ENCODE data around the gene SNX5. TPM values are rescaled to one million over a fixed set of nuclear protein-coding genes. Genes with fewer than 3 reads are reported as not detected.

The SNX5 gene
- total and polyA plus RNA-seq, 2 of the 13 experiments (the other 11 are each of a cell fraction or from before 2014, with no cell fraction given), result 664 to 1,040 TPM

GRCh38 chr20:17966432-17967310, 1.9 kb downstream of the SNX5 start (continued):
- TF ChIP-seq TFDP1 (CRISPR knock-in tag; IDR thresholded peaks at IDR 0.05; ENCODE audit: borderline replicate concordance) (no peak), MTA3 (CRISPR knock-in tag; IDR thresholded peaks at IDR 0.05) (no peak), ZNF629 (CRISPR knock-in tag; conservative IDR thresholded peaks at IDR 0.05) (no peak), CAMTA2 (CRISPR knock-in tag; IDR thresholded peaks at IDR 0.05; ENCODE audit: borderline replicate concordance) (no peak), IKZF4 (CRISPR knock-in tag; IDR thresholded peaks at IDR 0.05; ENCODE audit: borderline replicate concordance, low read depth, not compliant biosample characterization) (no peak), XRCC5 (optimal IDR thresholded peaks at IDR 0.05; ENCODE audit: low read length) (no peak), NR2C2 (CRISPR knock-in tag; IDR thresholded peaks at IDR 0.05; ENCODE audit: borderline replicate concordance) (no peak), ZNF280B (CRISPR knock-in tag; IDR thresholded peaks at IDR 0.05; ENCODE audit: borderline replicate concordance) (no peak), PRPF4 (IDR thresholded peaks at IDR 0.05; ENCODE audit: low read depth, low read length, poor library complexity, severe bottlenecking) (no peak), ZBTB49 (CRISPR knock-in tag; IDR thresholded peaks at IDR 0.05; ENCODE audit: borderline replicate concordance) (no peak), EHMT2 (IDR thresholded peaks at IDR 0.05; ENCODE audit: borderline replicate concordance, low read depth, low read length) (no peak), ZNF562 (CRISPR knock-in tag; IDR thresholded peaks at IDR 0.05; ENCODE audit: borderline replicate concordance) (no peak), PTBP1 (IDR thresholded peaks at IDR 0.05; ENCODE audit: low read depth, low read length, poor library complexity, severe bottlenecking) (no peak), YEATS2 (CRISPR knock-in tag; IDR thresholded peaks at IDR 0.05; ENCODE audit: borderline replicate concordance) (no peak), ZKSCAN8 (CRISPR knock-in tag; IDR thresholded peaks at IDR 0.05; ENCODE audit: borderline replicate concordance) (no peak), ZNF713 (CRISPR knock-in tag; IDR thresholded peaks at IDR 0.05) (no peak), ZNF660 (CRISPR knock-in tag; IDR thresholded peaks at IDR 0.05; ENCODE audit: borderline replicate concordance, low read depth) (no peak), AKAP8 (CRISPR knock-in tag; IDR thresholded peaks at IDR 0.05) (0 out of 2 replicates have a peak, but pooled peaks have one; percentile 9), ZNF552 (CRISPR knock-in tag; IDR thresholded peaks at IDR 0.05; ENCODE audit: borderline replicate concordance) (no peak), NFIC (IDR thresholded peaks at IDR 0.05; ENCODE audit: low read length) (no peak; the same call in 1 of the 2 replicates), MAFF (IDR thresholded peaks at IDR 0.05; ENCODE audit: low read depth, low read length) (peak; percentile 95), GATAD2A (CRISPR knock-in tag; IDR thresholded peaks at IDR 0.05) (no peak), HNRNPUL1 (IDR thresholded peaks at IDR 0.05; ENCODE audit: low read depth, low read length) (no peak), ZBTB1 (CRISPR knock-in tag; IDR thresholded peaks at IDR 0.05; ENCODE audit: borderline replicate concordance) (no peak), ISL2 (CRISPR knock-in tag; IDR thresholded peaks at IDR 0.05) (no peak)
